Stomach (tissue), 4 donors: ENCODE results near the gene NLRP11.

Source experiments
- POLR2A ChIP-seq, 4 donors: fragments of 450-650 bp; IDR thresholded peaks; one replicate each; pipeline ENCODE4 v1.6.1; 2016; ENCODE audit warnings: antibody characterized with exemption in 4 of 4, control low read depth in 2 of 4, mild to moderate bottlenecking in 1 of 4, moderate library complexity in 1 of 4
- TF ChIP-seq, protein P1 (sequence below), 7 experiments: fragments of 450-650 bp in 4 of 7; fragments of 200-600 bp in 3 of 7; sonication (generic) in 3 of 7; IDR thresholded peaks; one replicate each; pipeline ENCODE4 v1.5.1; 2016 to 2019; ENCODE audit warnings: antibody characterized with exemption in 7 of 7, control low read depth in 2 of 7, mild to moderate bottlenecking in 1 of 7

DNA sequence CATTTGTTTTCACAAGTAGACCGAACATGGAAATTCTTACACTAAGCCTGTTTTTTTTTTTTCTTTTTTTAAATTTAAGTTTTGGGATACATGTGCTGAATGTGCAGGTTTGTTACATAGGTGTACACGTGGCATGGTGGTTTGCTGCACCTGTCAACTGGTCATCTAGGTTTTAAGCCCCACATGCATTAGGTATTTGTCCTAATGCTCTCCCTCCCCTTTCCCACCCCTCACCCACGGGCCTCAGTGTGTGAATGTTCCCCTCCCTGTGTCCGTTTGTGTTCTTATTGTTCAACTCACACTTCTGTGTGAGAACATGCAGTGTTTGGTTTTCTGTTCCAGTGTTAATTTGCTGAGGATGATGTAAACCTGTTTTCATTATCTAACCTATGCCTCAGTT is 7.1 kb upstream of the NLRP11 start:
- TF ChIP-seq POLR2A (IDR thresholded peaks at IDR 0.05), result no peak
- TF ChIP-seq, protein P1, sequence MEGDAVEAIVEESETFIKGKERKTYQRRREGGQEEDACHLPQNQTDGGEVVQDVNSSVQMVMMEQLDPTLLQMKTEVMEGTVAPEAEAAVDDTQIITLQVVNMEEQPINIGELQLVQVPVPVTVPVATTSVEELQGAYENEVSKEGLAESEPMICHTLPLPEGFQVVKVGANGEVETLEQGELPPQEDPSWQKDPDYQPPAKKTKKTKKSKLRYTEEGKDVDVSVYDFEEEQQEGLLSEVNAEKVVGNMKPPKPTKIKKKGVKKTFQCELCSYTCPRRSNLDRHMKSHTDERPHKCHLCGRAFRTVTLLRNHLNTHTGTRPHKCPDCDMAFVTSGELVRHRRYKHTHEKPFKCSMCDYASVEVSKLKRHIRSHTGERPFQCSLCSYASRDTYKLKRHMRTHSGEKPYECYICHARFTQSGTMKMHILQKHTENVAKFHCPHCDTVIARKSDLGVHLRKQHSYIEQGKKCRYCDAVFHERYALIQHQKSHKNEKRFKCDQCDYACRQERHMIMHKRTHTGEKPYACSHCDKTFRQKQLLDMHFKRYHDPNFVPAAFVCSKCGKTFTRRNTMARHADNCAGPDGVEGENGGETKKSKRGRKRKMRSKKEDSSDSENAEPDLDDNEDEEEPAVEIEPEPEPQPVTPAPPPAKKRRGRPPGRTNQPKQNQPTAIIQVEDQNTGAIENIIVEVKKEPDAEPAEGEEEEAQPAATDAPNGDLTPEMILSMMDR (IDR thresholded peaks at IDR 0.05), result no peak
